Loucy (cell line): ENCODE measurements around the gene GRID1.

Experiments
- H2AFZ ChIP-seq: fragments of 200-600 bp; sonication (generic); 2 replicates; pipeline ENCODE4 v1.6.0; 2016; ENCODE audit warnings: antibody characterized with exemption, mild to moderate bottlenecking, low read length, moderate library complexity
- H3F3A ChIP-seq: fragments of 200-600 bp; 2 replicates; pipeline ENCODE4 v1.6.0; 2016; ENCODE audit warnings: antibody characterized with exemption, low read depth, mild to moderate bottlenecking
- H3K27me3 ChIP-seq: fragments of 200-600 bp; sonication (generic); 2 replicates; pipeline ENCODE4 v1.6.1; 2014; ENCODE audit warnings: low read length, mild to moderate bottlenecking; ENCODE audit not compliant: insufficient read depth, poor library complexity, severe bottlenecking
- H3K36me3 ChIP-seq: fragments of 200-600 bp; sonication (generic); 2 replicates; pipeline ENCODE4 v1.6.1; 2016; ENCODE audit warnings: low read length; ENCODE audit not compliant: insufficient read depth
- H3K4me1 ChIP-seq: fragments of 200-600 bp; sonication (generic); 2 replicates; pipeline ENCODE4 v1.5.1; 2014; ENCODE audit warnings: low read length, mild to moderate bottlenecking; ENCODE audit not compliant: insufficient read depth, poor library complexity, severe bottlenecking
- H3K4me2 ChIP-seq: fragments of 200-600 bp; sonication (generic); 2 replicates; pipeline ENCODE4 v1.6.0; 2014; ENCODE audit warnings: antibody characterized with exemption, low read length, low read depth, mild to moderate bottlenecking; ENCODE audit not compliant: poor library complexity, severe bottlenecking
- H3K4me3 ChIP-seq: fragments of 200-600 bp; sonication (generic); 2 replicates; pipeline ENCODE4 v1.5.1; 2014; ENCODE audit warnings: low read length, mild to moderate bottlenecking, mixed read lengths; ENCODE audit not compliant: poor library complexity, severe bottlenecking
- H3K79me2 ChIP-seq: fragments of 200-600 bp; sonication (generic); 2 replicates; pipeline ENCODE4 v1.6.1; 2014; ENCODE audit warnings: low read length; ENCODE audit not compliant: insufficient read depth
- H3K9ac ChIP-seq: fragments of 200-600 bp; sonication (generic); 2 replicates; pipeline ENCODE4 v1.6.0; 2014; ENCODE audit warnings: mild to moderate bottlenecking, low read depth, low read length, moderate library complexity; ENCODE audit not compliant: poor library complexity, severe bottlenecking
- H3K9me2 ChIP-seq: fragments of 200-600 bp; sonication (generic); replicated peaks from 2 replicates; pipeline ENCODE4 v1.6.1; 2016; ENCODE audit warnings: low read depth, low read length, mixed read lengths
- H3K9me3 ChIP-seq: fragments of 200-600 bp; sonication (generic); 2 replicates; pipeline ENCODE4 v1.6.1; 2014; ENCODE audit warnings: mild to moderate bottlenecking, antibody characterized with exemption, low read length, low read depth; ENCODE audit not compliant: insufficient read depth
- H4K20me1 ChIP-seq: fragments of 200-600 bp; sonication (generic); 2 replicates; pipeline ENCODE4 v1.6.0; 2014; ENCODE audit warnings: antibody characterized with exemption, low read length, mild to moderate bottlenecking; ENCODE audit not compliant: insufficient read depth, poor library complexity, severe bottlenecking
- EZH2phosphoT487 ChIP-seq: fragments of 200-600 bp; IDR thresholded peaks from 2 replicates; pipeline ENCODE4 v1.6.1; 2018; ENCODE audit warnings: antibody characterized with exemption, mild to moderate bottlenecking, moderate library complexity, borderline replicate concordance
- TF ChIP-seq, protein P1 (sequence below): fragments of 200-600 bp; sonication (generic); conservative IDR thresholded peaks from 2 replicates; pipeline ENCODE4 v1.5.1; 2014; ENCODE audit warnings: mild to moderate bottlenecking, antibody characterized with exemption, low read length

The GRID1 gene

DNA sequence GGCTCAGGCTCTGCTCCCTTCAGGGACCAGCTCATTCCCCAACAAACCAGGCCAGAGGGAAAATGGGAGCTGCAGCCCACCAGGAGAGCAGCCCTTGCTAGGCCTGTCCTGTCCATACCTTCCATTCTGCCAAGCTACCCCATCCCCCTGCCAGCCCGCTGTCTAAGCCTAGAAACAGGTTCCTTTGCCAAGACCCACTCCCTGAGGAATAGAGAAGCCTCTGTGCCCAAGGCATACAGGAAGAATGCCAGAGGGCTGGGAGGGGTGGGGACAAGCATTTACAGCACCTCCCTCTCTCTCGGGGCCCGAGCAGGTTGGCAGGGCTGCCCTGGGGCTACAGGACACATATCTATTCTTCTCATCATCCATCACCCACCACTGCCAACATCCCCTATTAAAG lies 178.3 kb downstream of the GRID1 start:
- H4K20me1 ChIP-seq = no peaks in the 10 kb centered on the region
- no peaks in the 10 kb centered on the region for H3K27me3 ChIP-seq
- TF ChIP-seq EZH2phosphoT487 = no peak
- TF ChIP-seq, protein P1, sequence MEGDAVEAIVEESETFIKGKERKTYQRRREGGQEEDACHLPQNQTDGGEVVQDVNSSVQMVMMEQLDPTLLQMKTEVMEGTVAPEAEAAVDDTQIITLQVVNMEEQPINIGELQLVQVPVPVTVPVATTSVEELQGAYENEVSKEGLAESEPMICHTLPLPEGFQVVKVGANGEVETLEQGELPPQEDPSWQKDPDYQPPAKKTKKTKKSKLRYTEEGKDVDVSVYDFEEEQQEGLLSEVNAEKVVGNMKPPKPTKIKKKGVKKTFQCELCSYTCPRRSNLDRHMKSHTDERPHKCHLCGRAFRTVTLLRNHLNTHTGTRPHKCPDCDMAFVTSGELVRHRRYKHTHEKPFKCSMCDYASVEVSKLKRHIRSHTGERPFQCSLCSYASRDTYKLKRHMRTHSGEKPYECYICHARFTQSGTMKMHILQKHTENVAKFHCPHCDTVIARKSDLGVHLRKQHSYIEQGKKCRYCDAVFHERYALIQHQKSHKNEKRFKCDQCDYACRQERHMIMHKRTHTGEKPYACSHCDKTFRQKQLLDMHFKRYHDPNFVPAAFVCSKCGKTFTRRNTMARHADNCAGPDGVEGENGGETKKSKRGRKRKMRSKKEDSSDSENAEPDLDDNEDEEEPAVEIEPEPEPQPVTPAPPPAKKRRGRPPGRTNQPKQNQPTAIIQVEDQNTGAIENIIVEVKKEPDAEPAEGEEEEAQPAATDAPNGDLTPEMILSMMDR = no peak
- H3K4me1 ChIP-seq = no peaks in the 10 kb centered on the region
- no peaks in the 10 kb centered on the region for H3K9me3 ChIP-seq
- no peaks in the 10 kb centered on the region for H3F3A ChIP-seq
- no peaks in the 10 kb centered on the region for H3K9me2 ChIP-seq
- no peak overlapping the region for H3K4me3 ChIP-seq
- H3K36me3 ChIP-seq = no peaks in the 10 kb centered on the region
- H2AFZ ChIP-seq = no peak overlapping the region
- no peak overlapping the region for H3K9ac ChIP-seq
- H3K4me2 ChIP-seq = no peak overlapping the region
- H3K79me2 ChIP-seq = no peaks in the 10 kb centered on the region

DNA sequence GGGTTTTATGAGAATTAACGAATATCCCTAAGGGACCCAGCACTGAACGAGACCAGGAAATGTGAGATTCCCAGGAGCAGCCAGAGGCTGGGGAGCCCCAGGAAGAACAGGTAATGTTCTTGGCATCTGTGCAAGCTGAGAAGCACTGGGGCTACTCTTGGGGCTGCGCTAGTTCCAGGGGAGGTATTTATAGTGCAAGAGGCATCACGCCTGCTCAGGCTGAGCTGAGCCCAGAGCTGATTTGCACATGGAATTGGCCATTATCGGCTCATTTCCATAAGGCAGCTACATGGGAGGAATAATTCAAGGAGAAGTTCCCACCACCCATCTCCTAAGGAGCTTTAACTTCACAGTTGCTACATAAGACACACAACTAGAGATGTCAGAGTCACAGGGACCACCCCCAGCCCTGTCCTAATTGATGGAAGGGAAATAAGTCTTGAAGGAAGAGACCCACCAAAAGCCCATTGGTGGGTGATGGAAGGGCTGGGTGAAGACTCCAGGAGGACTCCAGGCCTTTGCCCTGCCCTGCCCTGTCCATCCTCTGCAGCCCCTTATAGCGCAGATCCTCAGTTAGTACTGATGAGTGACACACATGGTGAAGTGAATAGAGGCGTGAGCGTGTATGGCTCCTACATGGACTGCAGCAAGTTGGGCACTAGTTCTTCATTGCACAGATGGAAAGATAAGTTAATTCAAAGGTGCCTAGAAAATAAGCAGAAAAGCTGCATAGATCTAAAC lies 178.9 kb downstream of the GRID1 start:
- H3K4me2 ChIP-seq = no peak overlapping the region
- TF ChIP-seq, protein P1 = no peak
- TF ChIP-seq EZH2phosphoT487 = no peak
- no peaks in the 10 kb centered on the region for H3K27me3 ChIP-seq
- no peak overlapping the region for H2AFZ ChIP-seq
- no peaks in the 10 kb centered on the region for H3F3A ChIP-seq
- no peaks in the 10 kb centered on the region for H3K9me2 ChIP-seq
- H3K9ac ChIP-seq = no peak overlapping the region
- no peaks in the 10 kb centered on the region for H3K36me3 ChIP-seq
- H4K20me1 ChIP-seq = no peaks in the 10 kb centered on the region
- H3K4me3 ChIP-seq = no peak overlapping the region
- H3K4me1 ChIP-seq = no peaks in the 10 kb centered on the region
- H3K79me2 ChIP-seq = no peaks in the 10 kb centered on the region
- no peaks in the 10 kb centered on the region for H3K9me3 ChIP-seq

DNA sequence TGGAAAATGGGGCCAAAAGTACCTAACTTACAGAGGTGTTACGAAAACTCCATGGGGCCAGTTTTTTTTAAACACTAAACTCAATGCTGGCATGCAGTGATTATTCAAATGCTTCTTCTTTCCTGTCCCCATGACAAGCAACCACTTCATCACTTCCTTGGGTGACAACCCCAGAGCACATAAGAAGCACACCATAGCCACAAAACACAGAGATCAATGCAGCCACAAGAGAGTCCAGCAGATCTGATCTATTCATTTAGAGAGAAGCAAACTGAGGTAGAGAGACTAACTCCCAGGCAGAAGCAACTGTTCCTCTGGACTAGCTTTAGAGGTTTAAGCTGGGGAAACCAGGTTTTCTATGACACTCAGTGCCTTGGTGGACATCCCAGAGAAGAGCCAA lies 180.0 kb downstream of the GRID1 start:
- Histone ChIP-seq H3K79me2 (no peaks in the 10 kb centered on the region), H3K9me3 (no peaks in the 10 kb centered on the region), H3K4me1 (no peaks in the 10 kb centered on the region), H3F3A (no peaks in the 10 kb centered on the region), H3K4me2 (no peak overlapping the region), H3K36me3 (no peaks in the 10 kb centered on the region), H3K27me3 (no peaks in the 10 kb centered on the region), H3K9me2 (no peaks in the 10 kb centered on the region), H3K9ac (no peak overlapping the region), H4K20me1 (no peaks in the 10 kb centered on the region), H3K4me3 (no peak overlapping the region), H2AFZ (no peak overlapping the region)
- TF ChIP-seq, protein P1 = no peak
- TF ChIP-seq EZH2phosphoT487 = no peak
